NOMO-1 (cell line): ENCODE results near the gene TRPM2.
"Not testable (repeated sequence)": the region's sequence is repeated elsewhere in the genome, so short reads cannot be mapped to it uniquely, and the experiment has no call there.

Source experiments
- DNase-seq, 2 experiments: peaks; one replicate each; lab custom pipeline; 2025; ENCODE audit not compliant: unreplicated experiment in 2 of 2; lab: John Stamatoyannopoulos, UW

Gene TRPM2

GRCh38 chr21:44405948-44406872 lies 52.8 kb downstream of the TRPM2 start:
- no peak for DNase-seq

GRCh38 chr21:44406953-44407352 lies 53.5 kb downstream of the TRPM2 start:
- DNase-seq = no peak

- DNase-seq = no peak
Observed at GRCh38 chr21:44407493-44407892, 54.1 kb downstream of the TRPM2 start.

- no peak for DNase-seq
Observed at GRCh38 chr21:44408226-44408625, 54.8 kb downstream of the TRPM2 start.

DNA sequence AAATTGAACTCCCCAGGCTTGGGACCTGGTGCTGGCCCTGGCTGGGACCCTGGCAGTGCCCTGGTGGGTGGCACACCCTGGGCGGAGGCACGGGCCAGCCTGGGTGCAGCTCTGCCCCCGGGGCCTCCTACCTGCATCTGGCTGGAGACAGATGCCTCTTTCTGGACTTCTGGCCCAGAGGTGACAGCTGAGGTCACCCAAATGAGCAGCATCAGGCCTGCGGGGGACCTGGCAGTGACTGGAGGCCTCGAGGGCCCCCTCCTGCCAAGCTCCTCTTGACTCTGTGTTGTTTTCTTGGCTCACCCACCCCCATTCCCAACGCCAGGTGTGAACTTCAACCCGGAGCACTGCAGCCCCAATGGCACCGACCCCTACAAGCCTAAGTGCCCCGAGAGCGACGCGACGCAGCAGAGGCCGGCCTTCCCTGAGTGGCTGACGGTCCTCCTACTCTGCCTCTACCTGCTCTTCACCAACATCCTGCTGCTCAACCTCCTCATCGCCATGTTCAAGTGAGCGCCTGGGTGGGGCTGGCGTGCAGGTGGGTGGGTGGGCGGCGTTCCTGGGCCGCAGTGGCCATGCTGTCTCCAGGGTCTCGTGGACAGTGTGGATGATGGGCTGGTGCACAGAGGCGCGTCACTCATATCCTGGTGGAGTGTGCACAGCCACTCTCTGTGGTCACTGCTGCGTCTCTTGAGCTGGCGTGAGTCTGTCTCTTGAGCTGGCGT lies 60.3 kb downstream of the TRPM2 start:
- DNase-seq = no peak

DNA sequence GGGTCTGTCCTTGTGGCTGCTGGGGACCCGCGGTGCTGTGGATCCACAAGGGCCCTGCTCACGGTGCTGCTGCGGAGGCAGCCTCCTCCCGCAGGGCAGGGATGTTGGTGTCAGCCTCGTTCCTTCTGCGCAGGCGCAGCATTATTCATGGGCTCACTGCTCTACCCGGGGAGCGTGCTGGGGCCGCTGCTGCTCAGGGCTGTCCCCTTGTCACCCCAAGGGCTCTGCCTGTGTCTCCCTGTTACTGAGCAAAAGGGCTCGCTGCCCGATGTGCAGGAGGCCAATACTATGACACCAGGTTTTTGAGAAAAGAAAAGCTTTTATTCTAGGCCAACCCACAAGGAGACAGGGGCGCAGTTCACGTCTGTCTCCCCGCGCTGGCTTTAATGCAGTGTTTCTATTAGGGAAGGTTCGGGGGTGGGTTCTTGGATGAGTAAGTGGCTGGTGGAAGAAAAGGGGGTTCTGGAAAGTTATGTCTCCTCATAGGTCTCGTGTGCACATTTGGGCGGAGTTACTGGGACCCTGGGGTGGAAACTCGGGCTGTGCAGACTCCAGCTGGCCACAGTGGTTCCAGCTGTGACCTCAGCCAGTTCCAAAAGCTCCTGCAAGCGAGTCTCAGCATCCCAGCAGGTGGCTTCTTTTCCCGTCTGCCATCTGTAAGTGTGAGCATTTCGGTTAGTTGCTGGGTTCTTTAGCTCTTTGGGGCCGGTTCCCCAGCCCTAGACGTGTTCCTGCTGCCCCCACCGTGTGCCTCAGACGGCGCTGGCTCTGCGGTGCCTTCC lies 61.1 kb downstream of the TRPM2 start:
- no peak for DNase-seq

DNA sequence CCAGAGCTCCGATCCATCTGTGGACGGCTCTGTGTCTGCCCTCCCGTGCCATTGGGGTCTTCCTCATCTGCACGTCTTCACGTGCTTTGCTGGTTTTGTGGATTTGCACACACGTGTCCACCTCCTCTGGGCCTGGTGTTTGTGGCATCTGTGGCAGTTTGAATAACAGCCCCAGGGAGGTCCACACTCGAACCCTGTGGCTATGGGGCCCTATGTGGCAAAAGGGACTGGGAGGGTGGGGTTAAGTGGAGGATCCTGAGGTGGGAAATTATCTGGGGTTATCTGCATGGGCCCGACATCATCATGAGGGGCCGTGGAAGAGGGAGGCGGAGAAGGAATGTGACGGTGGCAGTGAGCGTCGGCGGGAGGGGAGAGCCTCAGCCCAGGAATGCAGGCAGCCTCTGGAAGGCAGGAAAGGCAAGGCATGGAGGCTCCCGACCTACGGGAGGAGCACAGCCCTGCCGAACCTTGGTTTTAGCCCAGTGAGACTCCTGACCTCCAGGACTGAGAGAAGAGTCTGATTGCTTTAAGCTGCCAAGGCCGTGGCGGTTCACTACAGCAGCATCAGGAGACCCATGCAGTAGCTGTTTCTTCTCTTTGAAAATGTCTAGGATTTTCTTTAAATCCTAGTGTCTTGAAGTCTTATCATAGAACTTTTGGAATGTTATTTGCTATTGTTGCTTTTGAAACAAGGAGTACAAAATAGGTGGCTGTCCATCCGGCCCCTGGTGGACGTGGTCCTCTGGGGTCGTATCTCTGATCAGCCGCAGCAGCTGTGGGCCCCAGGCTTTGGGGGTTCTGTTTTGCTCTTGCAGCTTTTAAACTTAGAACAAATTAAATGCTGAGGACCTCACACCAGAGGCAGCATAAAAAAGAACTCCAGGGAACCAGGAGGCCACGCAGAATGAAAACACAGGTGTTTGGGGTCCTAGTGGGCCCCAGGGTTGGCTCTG lies 61.9 kb downstream of the TRPM2 start:
- no peak for DNase-seq

DNA sequence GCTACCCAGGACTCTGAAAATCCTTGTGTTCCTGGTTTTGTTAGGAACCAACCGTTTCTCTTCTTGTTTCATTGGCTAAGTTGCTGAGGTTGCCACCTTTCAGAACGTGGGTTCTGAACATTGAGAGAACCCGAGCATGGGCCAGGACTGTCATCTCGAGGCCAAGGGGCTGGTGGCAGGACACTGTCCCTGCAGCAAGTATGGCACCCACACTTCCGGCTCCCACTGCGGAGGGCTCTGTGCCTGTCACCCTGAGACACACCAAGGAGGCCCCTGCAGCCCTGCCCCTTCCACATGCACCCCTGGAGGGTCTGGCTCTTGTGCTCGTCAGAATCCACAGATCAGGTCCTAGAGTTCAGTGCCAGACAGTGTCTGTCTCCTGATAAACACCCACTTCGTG lies 62.8 kb downstream of the TRPM2 start:
- DNase-seq = no peak

DNA sequence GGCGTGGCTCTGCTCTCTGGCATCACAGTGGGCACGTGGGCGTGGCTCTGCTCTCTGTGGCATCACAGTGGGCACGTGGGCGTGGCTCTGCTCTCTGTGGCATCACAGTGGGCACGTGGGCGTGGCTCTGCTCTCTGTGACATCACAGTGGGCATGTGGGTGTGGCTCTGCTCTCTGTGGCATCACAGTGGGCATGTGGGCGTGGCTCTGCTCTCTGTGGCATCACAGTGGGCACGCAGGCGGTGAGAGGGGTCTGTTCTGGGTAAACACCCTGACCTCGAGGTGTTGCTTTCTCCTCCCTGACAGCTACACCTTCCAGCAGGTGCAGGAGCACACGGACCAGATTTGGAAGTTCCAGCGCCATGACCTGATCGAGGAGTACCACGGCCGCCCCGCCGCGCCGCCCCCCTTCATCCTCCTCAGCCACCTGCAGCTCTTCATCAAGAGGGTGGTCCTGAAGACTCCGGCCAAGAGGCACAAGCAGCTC lies 64.2 kb downstream of the TRPM2 start:
- DNase-seq = not testable (repeated sequence)

DNA sequence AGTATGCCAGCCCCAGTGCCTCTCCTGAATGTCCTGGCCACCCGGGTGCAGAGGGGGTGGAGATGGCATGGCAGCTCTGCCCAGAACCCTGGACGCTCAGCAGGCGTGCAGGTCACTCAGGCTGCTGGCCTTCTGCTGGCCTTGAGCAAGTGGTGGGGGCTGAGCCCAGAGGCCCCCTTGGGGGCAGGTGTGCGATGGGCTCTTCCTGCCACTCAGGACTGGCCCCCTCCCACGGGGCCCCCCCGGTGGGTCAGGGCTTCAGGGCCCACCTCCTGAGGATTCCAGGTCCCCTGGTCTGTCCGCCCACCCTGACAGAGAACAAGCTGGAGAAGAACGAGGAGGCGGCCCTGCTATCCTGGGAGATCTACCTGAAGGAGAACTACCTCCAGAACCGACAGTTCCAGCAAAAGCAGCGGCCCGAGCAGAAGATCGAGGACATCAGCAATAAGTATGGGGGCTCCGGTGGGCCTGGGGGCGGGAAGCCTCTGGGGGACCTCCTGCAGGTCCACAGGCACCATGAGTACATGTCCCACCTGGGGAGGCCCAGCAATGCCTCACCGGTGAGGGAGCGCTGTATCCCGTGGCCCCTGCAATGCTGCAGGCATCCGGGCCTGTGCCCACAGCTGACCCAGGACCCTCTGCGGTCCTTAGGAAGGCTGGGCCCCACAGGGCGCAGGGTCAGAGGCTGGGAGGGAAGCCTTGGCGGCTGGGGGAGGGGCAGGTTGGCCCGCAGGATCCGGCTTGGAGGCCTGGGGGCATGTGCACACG lies 64.9 kb downstream of the TRPM2 start:
- DNase-seq = no peak

DNA sequence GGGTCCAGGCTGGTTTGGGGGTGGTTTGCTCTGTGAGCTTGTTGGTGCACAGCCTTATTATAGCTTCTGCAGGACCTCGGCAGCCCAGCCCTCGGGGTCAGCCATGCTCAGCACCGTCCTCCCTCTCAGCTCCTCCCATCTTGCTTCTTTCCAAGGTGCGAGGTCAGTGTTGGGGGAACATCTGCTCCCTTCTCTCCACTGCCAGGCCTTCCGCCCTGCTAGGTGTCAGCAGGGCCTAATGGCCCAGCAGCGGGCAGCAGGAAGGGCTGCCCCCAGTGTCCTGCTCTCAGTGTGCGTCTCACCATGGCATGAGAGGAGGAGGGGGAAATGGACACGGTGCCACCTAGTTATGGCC lies 65.4 kb downstream of the TRPM2 start:
- no peak for DNase-seq

DNA sequence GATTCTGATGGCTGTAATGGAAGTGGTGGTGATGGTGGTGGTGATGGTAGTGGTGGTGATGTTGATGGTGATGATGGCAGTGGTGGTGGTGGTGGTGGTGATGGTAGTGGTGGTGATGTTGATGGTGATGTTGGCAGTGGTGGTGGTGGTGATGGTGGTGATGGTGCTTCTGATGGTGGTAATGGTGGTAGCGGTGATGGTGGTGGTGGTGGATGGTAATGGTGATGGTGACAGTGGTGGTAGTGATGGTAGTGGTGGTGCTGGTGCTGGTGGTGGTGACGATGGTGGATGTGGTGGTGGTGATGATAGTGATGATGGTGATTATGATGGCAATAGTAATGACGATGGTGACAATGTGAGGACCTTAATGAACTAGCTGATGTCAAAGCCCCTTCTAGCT lies 66.3 kb downstream of the TRPM2 start:
- no peak for DNase-seq

GRCh38 chr21:44420416-44421205 lies 67.2 kb downstream of the TRPM2 start:
- no peak for DNase-seq

GRCh38 chr21:44421901-44422840 lies 68.8 kb downstream of the TRPM2 start:
- DNase-seq = no peak

GRCh38 chr21:44423312-44423821 lies 69.9 kb downstream of the TRPM2 start:
- DNase-seq = no peak

DNA sequence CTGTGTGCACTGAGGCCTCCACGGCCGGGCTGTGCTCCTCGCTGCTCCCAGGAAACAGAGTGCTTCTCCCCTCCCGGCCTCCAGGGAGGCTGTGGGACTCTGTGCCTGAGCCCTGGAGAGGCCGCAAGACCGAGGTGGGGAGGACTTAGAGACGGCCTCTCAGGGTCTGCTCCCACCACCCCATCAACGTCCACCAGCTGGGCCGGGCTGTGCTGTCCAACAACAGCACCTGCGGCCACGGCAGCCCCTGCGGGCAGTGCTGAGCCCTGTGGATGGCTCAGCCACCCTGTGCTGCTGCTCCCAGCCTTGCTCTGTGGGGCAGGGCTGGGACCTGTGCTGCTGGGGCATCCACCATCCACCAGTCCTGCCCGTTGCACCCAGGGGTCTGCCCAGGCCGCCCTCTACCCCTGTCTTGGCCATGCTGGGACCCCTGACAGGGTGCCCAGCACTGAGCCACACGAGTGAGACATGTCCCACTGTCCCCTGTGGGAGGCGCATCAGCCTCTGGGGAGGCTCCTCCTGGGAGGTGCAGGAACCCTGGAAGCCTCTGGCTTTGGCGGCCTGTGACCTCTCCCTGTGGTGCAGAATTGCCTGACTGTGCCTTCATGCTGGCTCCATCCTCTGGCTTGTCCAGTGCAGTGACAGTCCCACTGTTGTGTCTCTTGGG lies 70.7 kb downstream of the TRPM2 start:
- no peak for DNase-seq
